Measurements from ENCODE around the gene TRABD2B.

TRABD2B gene

GRCh38 chr1:47778280-47778679 is 218.9 kb downstream of the TRABD2B start:
- DNase-seq (ENCODE audit: low read depth in 2 of 2): no peak

- DNase-seq (ENCODE audit: low read depth in 2 of 2): no peak
These were observed 219.9 kb downstream of the TRABD2B start for GRCh38 chr1:47777322-47777721.

- DNase-seq (ENCODE audit: low read depth in 2 of 2): no peak
These were observed 220.5 kb downstream of the TRABD2B start for GRCh38 chr1:47776667-47777131.

- no peak for DNase-seq (ENCODE audit: low read depth in 2 of 2)
These were observed 222.0 kb downstream of the TRABD2B start for GRCh38 chr1:47774986-47775834.

- no peak for DNase-seq (ENCODE audit: low read depth in 2 of 2)
These were observed 224.1 kb downstream of the TRABD2B start for GRCh38 chr1:47772960-47773682.

GRCh38 chr1:47772281-47772680 is 224.9 kb downstream of the TRABD2B start:
- no peak for DNase-seq (ENCODE audit: low read depth in 2 of 2)

GRCh38 chr1:47771751-47772150 is 225.4 kb downstream of the TRABD2B start:
- no peak for DNase-seq (ENCODE audit: low read depth in 2 of 2)

GRCh38 chr1:47769983-47770382 is 227.2 kb downstream of the TRABD2B start:
- DNase-seq (ENCODE audit: low read depth in 2 of 2): no peak

GRCh38 chr1:47769295-47769694 is 227.9 kb downstream of the TRABD2B start:
- no peak for DNase-seq (ENCODE audit: low read depth in 2 of 2)

- no peak for DNase-seq (ENCODE audit: low read depth in 2 of 2)
These were observed 229.5 kb downstream of the TRABD2B start for GRCh38 chr1:47767741-47768100.

GRCh38 chr1:47766832-47767740 is 230.1 kb downstream of the TRABD2B start:
- DNase-seq (ENCODE audit: low read depth in 2 of 2): no peak

- no peak for DNase-seq (ENCODE audit: low read depth in 2 of 2)
These were observed 231.3 kb downstream of the TRABD2B start for GRCh38 chr1:47765742-47766485.

- no peak for DNase-seq (ENCODE audit: low read depth in 2 of 2)
These were observed 231.9 kb downstream of the TRABD2B start for GRCh38 chr1:47765236-47765635.

GRCh38 chr1:47764461-47765046 is 232.6 kb downstream of the TRABD2B start:
- DNase-seq (ENCODE audit: low read depth in 2 of 2): no peak

GRCh38 chr1:47763591-47764171 is 233.5 kb downstream of the TRABD2B start:
- DNase-seq (ENCODE audit: low read depth in 2 of 2): no peak

GRCh38 chr1:47761974-47762373 is 235.2 kb downstream of the TRABD2B start:
- no peak for DNase-seq (ENCODE audit: low read depth in 2 of 2)

- DNase-seq (ENCODE audit: low read depth in 2 of 2): no peak
These were observed 235.8 kb downstream of the TRABD2B start for GRCh38 chr1:47761201-47761930.

- DNase-seq (ENCODE audit: low read depth in 2 of 2): no peak
These were observed 237.1 kb downstream of the TRABD2B start for GRCh38 chr1:47759936-47760629.

- no peak for DNase-seq (ENCODE audit: low read depth in 2 of 2)
These were observed 237.8 kb downstream of the TRABD2B start for GRCh38 chr1:47759251-47759935.
